PC-9 (cell line): ENCODE data around the gene ISCA2. TPM values are rescaled to one million over a fixed set of nuclear protein-coding genes. Genes with fewer than 3 reads are reported as not detected.
"Not testable (repeated sequence)": the region's sequence is repeated elsewhere in the genome, so short reads cannot be mapped to it uniquely, and the experiment has no call there.

Experiments used
- BruUV-seq: library from RNA; stranded (reverse); fragments of 400-500 nt; replicated peaks from 2 replicates; lab custom pipeline; 2021; lab: Mats Ljungman, UMichigan
- CTCF ChIA-PET: fragments of 300-600 bp; sonication (Branson Sonifier 250); formaldehyde crosslinking; loops from one replicate; lab custom pipeline; 2022; ENCODE audit warnings: antibody characterized with exemption; lab: Charles Lee
- POLR2A ChIA-PET: fragments of 300-600 bp; sonication (Branson Sonifier 250); formaldehyde crosslinking; loops from one replicate; lab custom pipeline; 2022; ENCODE audit warnings: antibody characterized with exemption; ENCODE audit not compliant: unreplicated experiment; lab: Charles Lee
- DNase-seq, 2 experiments: peaks; one replicate each; pipeline versions ENCODE4 v3.0.0 to v3.0.0-alpha.2; 2015 to 2022; ENCODE audit warnings: mixed read lengths in 1 of 2
- H2AFZ ChIP-seq: fragments of 200-600 bp; sonication (generic); 2 replicates; pipeline ENCODE4 v1.8.1; 2017; ENCODE audit warnings: antibody characterized with exemption
- H3F3A ChIP-seq: fragments of 200-600 bp; sonication (generic); 2 replicates; pipeline ENCODE4 v1.8.1; 2017; ENCODE audit warnings: antibody characterized with exemption, mild to moderate bottlenecking, low read depth; ENCODE audit not compliant: insufficient read depth
- H3K27ac ChIP-seq: fragments of 200-600 bp; sonication (generic); 2 replicates; pipeline ENCODE4 v1.6.1; 2016; ENCODE audit warnings: mixed run types
- H3K27me3 ChIP-seq: fragments of 200-600 bp; sonication (generic); 2 replicates; pipeline ENCODE4 v1.6.1; 2016; ENCODE audit warnings: low read depth, mixed run types; ENCODE audit not compliant: insufficient read depth
- H3K36me3 ChIP-seq: fragments of 200-600 bp; sonication (generic); 2 replicates; pipeline ENCODE4 v1.6.1; 2016; ENCODE audit warnings: low read depth, mixed run types
- H3K4me1 ChIP-seq: fragments of 200-600 bp; sonication (generic); replicated peaks from 2 replicates; pipeline ENCODE4 v1.6.1; 2016; ENCODE audit warnings: mixed run types; ENCODE audit not compliant: insufficient read depth
- H3K4me2 ChIP-seq: fragments of 200-600 bp; sonication (generic); 2 replicates; pipeline ENCODE4 v1.6.1; 2017; ENCODE audit warnings: mixed run types
- H3K4me3 ChIP-seq: fragments of 200-600 bp; sonication (generic); 2 replicates; pipeline ENCODE4 v1.6.1; 2016; ENCODE audit warnings: mixed run types
- H3K79me2 ChIP-seq: fragments of 200-600 bp; sonication (generic); 2 replicates; pipeline ENCODE4 v1.6.1; 2017; ENCODE audit warnings: low read depth, mixed run types
- H3K9me2 ChIP-seq: fragments of 200-600 bp; sonication (generic); 2 replicates; pipeline ENCODE4 v1.8.1; 2017; ENCODE audit warnings: mild to moderate bottlenecking; ENCODE audit not compliant: insufficient read depth
- H3K9me3 ChIP-seq: fragments of 200-600 bp; sonication (generic); 2 replicates; pipeline ENCODE4 v1.8.1; 2016; ENCODE audit warnings: low read depth; ENCODE audit not compliant: insufficient read depth
- H4K20me1 ChIP-seq: fragments of 200-600 bp; sonication (generic); 2 replicates; pipeline ENCODE4 v1.8.1; 2017; ENCODE audit not compliant: insufficient read depth
- CTCF ChIP-seq: fragments of 200-600 bp; sonication (generic); conservative IDR thresholded peaks from 2 replicates; pipeline ENCODE4 v1.6.1; 2017; ENCODE audit warnings: mixed run types, antibody characterized with exemption, mild to moderate bottlenecking, moderate library complexity
- EZH2 ChIP-seq: fragments of 200-600 bp; sonication (generic); IDR thresholded peaks from 2 replicates; pipeline ENCODE4 v1.8.0; 2017; ENCODE audit warnings: antibody characterized with exemption, low read depth
- intact Hi-C: fragments of 100-400 bp; cut with micrococcal nuclease; formaldehyde crosslinking; loops from one replicate; pipeline ENCODE4 v1.10.0; 2022; ENCODE audit not compliant: unreplicated experiment
- total RNA-seq: library from RNA; stranded (reverse); gene quantifications from 2 replicates; pipeline ENCODE4 v1.2.3, GENCODE V29; 2021

Gene ISCA2
- total RNA-seq, 1 experiment from 2014 or later: 86.5 TPM

GRCh38 chr14:74532246-74532645 lies 38.7 kb downstream of the ISCA2 start:
- Histone ChIP-seq H4K20me1 (no peaks in the 10 kb centered on the region), H3K79me2 (no peaks in the 10 kb centered on the region), H3K36me3 (no peaks in the 10 kb centered on the region), H3K4me3 (no peak overlapping the region), H3K9me3 (no peaks in the 10 kb centered on the region), H3K27me3 (no peaks in the 10 kb centered on the region), H3K4me2 (no peak overlapping the region), H3K9me2 (no peaks in the 10 kb centered on the region), H2AFZ (no peak overlapping the region), H3F3A (no peaks in the 10 kb centered on the region), H3K27ac (no peak overlapping the region), H3K4me1 (no peaks in the 10 kb centered on the region)
- intact Hi-C loops: no loop called here
- no peak for TF ChIP-seq EZH2
- no peak for TF ChIP-seq CTCF
- no peak for DNase-seq
- CTCF ChIA-PET: interaction anchor here (1.0 kb wide), 1 partner anchor 30 kb away, joined by 3 read pairs; no protein-coding TSS in a partner anchor
- no TSS peak for BruUV-seq
- POLR2A ChIA-PET: no interaction called here

- POLR2A ChIA-PET: no interaction called here
Observed at GRCh38 chr14:74533576-74533975, 40.0 kb downstream of the ISCA2 start.

GRCh38 chr14:74535756-74536325 lies 42.3 kb downstream of the ISCA2 start:
- no peak for DNase-seq
- Histone ChIP-seq H3K79me2 (no peaks in the 10 kb centered on the region), H3K4me1 (no peaks in the 10 kb centered on the region), H3K9me2 (no peaks in the 10 kb centered on the region), H3K27me3 (no peaks in the 10 kb centered on the region), H3K4me2 (no peak overlapping the region), H4K20me1 (no peaks in the 10 kb centered on the region), H2AFZ (no peak overlapping the region), H3K36me3 (no peaks in the 10 kb centered on the region), H3K4me3 (no peak overlapping the region), H3K27ac (no peak overlapping the region), H3K9me3 (no peaks in the 10 kb centered on the region), H3F3A (no peaks in the 10 kb centered on the region; the same call in 1 of the 2 replicates)
- CTCF ChIA-PET: no interaction called here
- intact Hi-C loops: no loop called here
- BruUV-seq: no TSS peak
- POLR2A ChIA-PET: no interaction called here
- no peak for TF ChIP-seq CTCF
- TF ChIP-seq EZH2: no peak

More at GRCh38 chr14:74533576-74533975, 40.0 kb downstream of the ISCA2 start:
- Histone ChIP-seq H3K79me2 (no peaks in the 10 kb centered on the region), H3K4me3 (no peak overlapping the region), H3K36me3 (no peaks in the 10 kb centered on the region), H2AFZ (no peak overlapping the region), H3K27me3 (no peaks in the 10 kb centered on the region), H3K4me1 (no peaks in the 10 kb centered on the region), H3K4me2 (no peak overlapping the region), H3K27ac (no peak overlapping the region), H4K20me1 (no peaks in the 10 kb centered on the region), H3K9me3 (no peaks in the 10 kb centered on the region), H3K9me2 (no peaks in the 10 kb centered on the region), H3F3A (no peaks in the 10 kb centered on the region; the same call in 1 of the 2 replicates)
- no peak for DNase-seq
- TF ChIP-seq CTCF (no peak), EZH2 (no peak)
- CTCF ChIA-PET: interaction anchor here (0.6 kb wide), 1 partner anchor 153 kb away, joined by 3 read pairs; no protein-coding TSS in a partner anchor
- intact Hi-C loops: no loop called here
- BruUV-seq: no TSS peak

- H4K20me1 ChIP-seq, DNase-seq, CTCF ChIA-PET, H3K36me3 ChIP-seq, H2AFZ ChIP-seq, POLR2A ChIA-PET, H3K4me2 ChIP-seq, H3K79me2 ChIP-seq, H3K4me3 ChIP-seq, intact Hi-C loops, H3K4me1 ChIP-seq, BruUV-seq, H3K9me3 ChIP-seq, H3K9me2 ChIP-seq, H3K27me3 ChIP-seq, H3K27ac ChIP-seq, H3F3A ChIP-seq: not testable (repeated sequence)
Observed at GRCh38 chr14:74536336-74536735, 42.8 kb downstream of the ISCA2 start.
